Activated naive CD8-positive, alpha-beta T cell treated with anti-CD3 and anti-CD28 coated beads, Interleukin-2, amount 50 U/mL, for 16 hours (primary cell): Measurements from ENCODE around the gene CMBL.
"Not testable (repeated sequence)": the region's sequence is repeated elsewhere in the genome, so short reads cannot be mapped to it uniquely, and the experiment has no call there.

ENCODE experiments used
- DNase-seq: peaks from one replicate; pipeline ENCODE4 v3.0.0-alpha.2; 2020; ENCODE audit warnings: low read depth, low spot score

CMBL gene

GRCh38 chr5:10285362-10285761, 22.3 kb downstream of the CMBL start:
- DNase-seq: not testable (repeated sequence)

GRCh38 chr5:10283927-10284635, 23.6 kb downstream of the CMBL start:
- DNase-seq: peak; percentile 56

- DNase-seq: no peak
These were observed 27.6 kb downstream of the CMBL start for GRCh38 chr5:10279925-10280720.

- DNase-seq: no peak
These were observed 28.4 kb downstream of the CMBL start for GRCh38 chr5:10279328-10279727.

- no peak for DNase-seq
These were observed 28.9 kb downstream of the CMBL start for GRCh38 chr5:10278658-10279279.

- no peak for DNase-seq
These were observed 29.7 kb downstream of the CMBL start for GRCh38 chr5:10277773-10278630.

- no peak for DNase-seq
These were observed 31.0 kb downstream of the CMBL start for GRCh38 chr5:10276691-10277090.

- no peak for DNase-seq
These were observed 31.7 kb downstream of the CMBL start for GRCh38 chr5:10275991-10276390.

- DNase-seq: no peak
These were observed 32.2 kb downstream of the CMBL start for GRCh38 chr5:10275460-10275859.

GRCh38 chr5:10272875-10273209, 34.9 kb downstream of the CMBL start:
- not testable (repeated sequence) for DNase-seq

GRCh38 chr5:10272053-10272874, 35.4 kb downstream of the CMBL start:
- no peak for DNase-seq

- no peak for DNase-seq
These were observed 39.6 kb downstream of the CMBL start for GRCh38 chr5:10268100-10268499.

GRCh38 chr5:10266839-10267238, 40.9 kb downstream of the CMBL start:
- no peak for DNase-seq

GRCh38 chr5:10266137-10266536, 41.6 kb downstream of the CMBL start:
- DNase-seq: no peak

- no peak for DNase-seq
These were observed 42.2 kb downstream of the CMBL start for GRCh38 chr5:10265245-10266109.

GRCh38 chr5:10264604-10265003, 43.1 kb downstream of the CMBL start:
- no peak for DNase-seq

GRCh38 chr5:10262995-10263394, 44.7 kb downstream of the CMBL start:
- no peak for DNase-seq

GRCh38 chr5:10262121-10262774, 45.5 kb downstream of the CMBL start:
- DNase-seq: no peak

- DNase-seq: no peak
These were observed 46.6 kb downstream of the CMBL start for GRCh38 chr5:10261065-10261464.
